NCI-H526 treated with DMSO at 0.1 percent for 48 hours (cell line): Measurements from ENCODE around the gene TMEM53.

Source experiments
- DNase-seq: peaks from one replicate; lab custom pipeline; 2025; lab: John Stamatoyannopoulos, UW

TMEM53 gene

GRCh38 chr1:44628962-44629756 lies 45.1 kb downstream of the TMEM53 start:
- DNase-seq: no peak

- no peak for DNase-seq
Measured at GRCh38 chr1:44625348-44625747, 48.9 kb downstream of the TMEM53 start.

- no peak for DNase-seq
Measured at GRCh38 chr1:44624268-44624901, 49.9 kb downstream of the TMEM53 start.

GRCh38 chr1:44621841-44622286 lies 52.4 kb downstream of the TMEM53 start:
- DNase-seq: no peak

GRCh38 chr1:44620072-44620471 lies 54.2 kb downstream of the TMEM53 start:
- DNase-seq: no peak

- DNase-seq: no peak
Measured at GRCh38 chr1:44619261-44619900, 54.9 kb downstream of the TMEM53 start.

GRCh38 chr1:44617703-44618029 lies 56.6 kb downstream of the TMEM53 start:
- no peak for DNase-seq

GRCh38 chr1:44616991-44617702 lies 57.1 kb downstream of the TMEM53 start:
- DNase-seq: no peak

GRCh38 chr1:44616284-44616990 lies 57.8 kb downstream of the TMEM53 start:
- no peak for DNase-seq

GRCh38 chr1:44613941-44614340 lies 60.3 kb downstream of the TMEM53 start:
- no peak for DNase-seq

GRCh38 chr1:44611866-44612265 lies 62.4 kb downstream of the TMEM53 start:
- DNase-seq: no peak

GRCh38 chr1:44611419-44611818 lies 62.9 kb downstream of the TMEM53 start:
- DNase-seq: no peak

GRCh38 chr1:44610527-44611148 lies 63.6 kb downstream of the TMEM53 start:
- DNase-seq: peak; percentile 31

- DNase-seq: no peak
Measured at GRCh38 chr1:44609768-44610526, 64.3 kb downstream of the TMEM53 start.

- DNase-seq: no peak
Measured at GRCh38 chr1:44609412-44609767, 64.9 kb downstream of the TMEM53 start.

GRCh38 chr1:44608141-44608540 lies 66.1 kb downstream of the TMEM53 start:
- no peak for DNase-seq

- no peak for DNase-seq
Measured at GRCh38 chr1:44606701-44607281, 67.5 kb downstream of the TMEM53 start.

- DNase-seq: peak; percentile 54
Measured at GRCh38 chr1:44605914-44606615, 68.2 kb downstream of the TMEM53 start.

GRCh38 chr1:44604157-44604955 lies 69.9 kb downstream of the TMEM53 start:
- DNase-seq: no peak
